GM18868 (cell line): ENCODE results near the gene ADAMTS3.

ENCODE experiments used
- ATAC-seq: cut with Tn5 transposase; IDR thresholded peaks from one replicate; pipeline ENCODE4 v1.9.1; 2021; ENCODE audit warnings: mild to moderate bottlenecking, moderate library complexity; ENCODE audit not compliant: unreplicated experiment

Gene ADAMTS3

GRCh38 chr4:72422416-72422815 is 146.6 kb downstream of the ADAMTS3 start:
- no peak for ATAC-seq

- no peak for ATAC-seq
Measured at GRCh38 chr4:72418458-72418857, 150.6 kb downstream of the ADAMTS3 start.

DNA sequence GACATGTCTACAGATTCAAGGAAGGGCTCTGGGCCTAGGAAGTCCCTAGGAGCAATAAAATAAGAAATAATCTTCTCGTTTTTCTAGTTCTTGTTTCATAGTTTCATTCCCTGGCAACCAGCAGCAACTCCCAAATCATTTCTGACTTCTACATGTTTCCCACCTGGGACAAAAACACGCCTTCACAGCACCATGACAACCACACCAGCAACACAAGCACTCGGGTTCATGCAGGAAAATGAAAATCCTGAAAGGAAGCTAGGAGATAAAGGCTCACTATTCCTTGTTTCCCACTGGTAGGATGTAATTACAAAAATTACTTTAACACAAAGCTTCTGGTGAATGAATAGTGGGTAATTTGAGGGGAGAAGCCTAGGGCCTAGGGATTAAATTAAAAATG is 158.9 kb downstream of the ADAMTS3 start:
- ATAC-seq: no peak

DNA sequence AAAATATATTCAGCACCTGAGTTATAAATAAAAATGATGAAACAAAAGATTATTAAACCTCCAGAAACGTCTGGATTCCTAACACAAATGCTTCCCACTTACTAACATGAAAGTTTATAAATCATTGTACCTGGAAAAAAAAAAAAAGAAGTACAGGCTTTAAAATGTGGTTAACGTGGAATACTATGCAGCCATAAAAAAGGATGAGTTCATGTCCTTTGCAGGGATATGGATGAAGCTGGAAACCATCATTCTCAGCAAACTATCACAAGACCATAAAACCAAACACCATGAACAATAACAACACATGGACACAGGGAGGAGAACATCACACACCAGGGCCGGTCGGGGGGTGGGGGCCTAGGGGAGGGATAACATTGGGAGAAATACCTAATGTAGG is 160.5 kb downstream of the ADAMTS3 start:
- ATAC-seq: no peak

GRCh38 chr4:72405417-72405816 is 163.6 kb downstream of the ADAMTS3 start:
- no peak for ATAC-seq

DNA sequence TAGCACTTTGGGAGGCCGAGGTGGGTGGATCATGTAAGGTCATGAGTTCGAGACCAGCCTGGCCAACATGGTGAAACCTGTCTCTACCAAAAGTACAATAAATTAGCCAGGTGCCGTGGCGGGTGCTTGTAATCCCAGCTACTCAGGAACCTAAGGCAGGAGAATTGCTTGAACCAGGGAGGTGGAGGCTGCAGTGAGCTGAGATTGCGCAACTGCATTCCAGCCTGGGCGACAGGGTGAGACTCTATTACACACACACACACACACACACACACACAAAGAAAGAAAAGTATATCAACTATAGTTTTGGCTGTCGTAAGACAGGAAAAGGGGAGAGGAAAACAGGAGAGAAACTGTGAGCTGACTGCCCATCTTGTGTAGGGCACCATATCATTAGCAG is 171.7 kb downstream of the ADAMTS3 start:
- no peak for ATAC-seq

GRCh38 chr4:72394012-72394663 is 174.9 kb downstream of the ADAMTS3 start:
- no peak for ATAC-seq

GRCh38 chr4:72391281-72391680 is 177.7 kb downstream of the ADAMTS3 start:
- no peak for ATAC-seq

DNA sequence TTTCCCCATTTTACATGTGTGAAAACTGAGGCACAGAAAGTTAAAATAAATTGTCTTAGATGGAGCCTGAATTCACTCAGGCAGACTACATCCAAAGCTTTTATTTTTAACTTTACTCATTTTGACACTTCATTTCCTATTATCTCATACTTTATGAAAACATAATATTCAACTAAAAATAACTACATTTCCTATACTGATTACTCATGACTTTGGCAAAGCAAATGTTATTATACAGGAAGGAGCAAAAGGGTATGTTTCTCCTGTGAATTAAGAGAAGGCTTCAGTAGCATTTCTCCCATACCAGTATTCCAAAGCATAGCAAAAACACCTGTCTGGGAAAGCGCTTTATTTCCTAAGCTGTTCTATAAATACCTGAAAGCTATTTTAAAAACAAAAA is 178.6 kb downstream of the ADAMTS3 start:
- ATAC-seq: no peak

DNA sequence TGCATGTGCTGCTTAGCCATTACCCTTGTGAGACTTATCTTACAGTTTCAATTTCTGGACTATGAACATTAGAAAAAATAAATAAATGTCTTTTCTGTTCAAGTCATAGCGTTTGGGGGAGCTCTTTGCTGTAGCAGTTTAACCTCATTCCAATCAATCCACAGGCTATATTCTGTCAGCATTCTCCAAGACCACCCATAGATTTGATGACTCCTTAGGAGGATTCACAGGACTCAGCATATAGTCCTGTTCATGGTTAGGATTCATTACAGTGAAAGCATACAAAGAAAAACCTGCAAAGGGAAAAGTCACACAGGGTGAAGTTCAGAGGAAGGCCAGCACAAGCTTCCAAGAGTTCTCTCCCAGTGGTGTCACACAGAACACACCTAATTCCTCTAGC is 180.5 kb downstream of the ADAMTS3 start:
- ATAC-seq: no peak

- no peak for ATAC-seq
Measured at GRCh38 chr4:72387959-72388358, 181.1 kb downstream of the ADAMTS3 start.

DNA sequence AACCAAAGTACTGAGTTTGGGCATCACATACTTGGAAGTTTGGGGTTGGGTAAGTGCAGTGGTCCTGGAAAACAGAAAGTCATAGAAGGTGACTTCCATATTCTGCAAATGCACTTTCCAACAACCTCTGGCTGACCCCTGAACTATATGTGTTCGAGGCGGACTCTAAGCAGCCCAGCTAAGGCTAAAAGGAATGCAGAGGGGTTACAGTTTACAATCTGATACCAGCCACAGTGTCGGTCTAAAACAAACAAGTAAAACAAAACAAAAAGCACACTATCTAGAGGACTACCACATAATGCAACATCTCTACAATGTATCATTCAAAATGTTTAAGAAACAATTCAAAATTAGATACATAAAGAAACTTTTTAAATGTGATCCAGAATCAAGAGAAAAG is 185.6 kb downstream of the ADAMTS3 start:
- no peak for ATAC-seq

DNA sequence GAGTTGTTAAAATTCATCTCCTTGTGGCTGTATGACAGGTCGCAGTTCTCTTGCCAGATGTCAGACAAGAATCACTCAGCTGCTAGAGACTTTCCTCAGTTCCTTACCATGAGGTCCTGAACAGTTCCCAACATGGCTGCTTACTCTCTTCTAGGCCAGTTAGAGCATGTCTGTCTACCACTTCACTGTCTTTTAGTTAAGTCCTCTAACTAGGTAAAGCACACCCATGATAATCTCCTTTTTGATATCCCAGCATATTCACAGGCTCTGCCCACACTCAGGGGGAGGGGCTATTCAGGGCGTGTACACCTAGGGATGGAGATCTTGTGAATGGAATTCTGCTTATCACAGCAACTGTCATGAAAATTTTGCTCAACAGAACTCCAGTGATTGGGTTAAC is 190.1 kb downstream of the ADAMTS3 start:
- no peak for ATAC-seq

- no peak for ATAC-seq
Measured at GRCh38 chr4:72377491-72378194, 191.4 kb downstream of the ADAMTS3 start.

DNA sequence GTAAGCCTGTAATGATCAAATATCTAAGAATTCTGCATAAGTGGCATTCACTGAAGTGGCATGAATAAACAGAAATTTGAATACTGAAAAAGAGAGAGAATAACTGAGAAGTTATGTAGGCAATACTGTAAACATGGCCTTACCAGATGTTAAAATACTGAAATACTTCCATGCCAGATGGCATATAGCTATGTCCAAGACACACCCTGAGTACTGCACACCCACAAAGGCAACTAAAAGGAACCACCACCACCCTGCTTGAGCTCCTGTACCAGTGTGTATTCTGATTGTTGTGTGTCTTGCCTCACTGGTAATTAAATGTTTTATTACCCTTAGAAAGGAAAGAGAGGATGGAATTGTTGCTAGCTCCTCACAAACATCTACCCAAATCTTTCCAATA is 192.1 kb downstream of the ADAMTS3 start:
- no peak for ATAC-seq

GRCh38 chr4:72375073-72375736 is 193.8 kb downstream of the ADAMTS3 start:
- ATAC-seq: no peak

DNA sequence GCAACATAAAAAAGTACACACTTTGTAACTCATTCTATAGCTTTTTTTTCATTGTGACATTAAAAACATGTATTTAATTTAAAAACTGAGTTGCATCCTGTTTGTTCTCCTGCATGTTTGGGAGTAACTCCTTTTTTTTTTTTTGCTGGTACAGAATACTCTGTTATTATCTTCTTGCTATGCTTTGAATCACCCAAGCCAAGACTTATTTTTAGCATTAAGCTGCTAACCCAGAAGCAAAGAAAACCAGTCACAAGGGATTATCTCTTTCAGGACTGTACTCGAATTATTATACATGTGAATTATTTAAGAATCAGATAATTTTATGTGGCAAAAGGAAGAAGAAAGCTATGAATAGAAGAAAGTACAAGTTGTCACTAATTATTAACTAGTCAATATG is 194.9 kb downstream of the ADAMTS3 start:
- no peak for ATAC-seq

GRCh38 chr4:72366601-72367000 is 202.4 kb downstream of the ADAMTS3 start:
- ATAC-seq: no peak

DNA sequence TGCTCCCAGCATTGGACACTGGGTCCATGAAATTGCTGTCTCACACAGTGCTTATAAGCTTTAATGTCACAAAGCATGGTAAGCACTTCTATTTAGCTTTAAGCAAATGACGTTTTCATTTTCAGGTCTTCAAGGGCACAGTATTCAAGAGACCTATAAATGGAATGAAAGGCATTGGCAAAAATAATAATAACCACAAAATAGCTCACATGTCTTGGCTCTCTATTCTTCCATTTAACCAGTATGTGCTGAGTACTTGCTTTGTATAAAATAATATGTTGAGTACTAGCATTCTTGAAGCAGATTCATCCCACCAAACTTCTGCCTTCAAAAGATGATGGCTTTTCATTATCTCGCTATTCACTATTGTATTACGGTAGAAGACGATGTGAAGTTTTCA is 203.0 kb downstream of the ADAMTS3 start:
- no peak for ATAC-seq

- ATAC-seq: no peak
Measured at GRCh38 chr4:72365016-72365415, 204.0 kb downstream of the ADAMTS3 start.

DNA sequence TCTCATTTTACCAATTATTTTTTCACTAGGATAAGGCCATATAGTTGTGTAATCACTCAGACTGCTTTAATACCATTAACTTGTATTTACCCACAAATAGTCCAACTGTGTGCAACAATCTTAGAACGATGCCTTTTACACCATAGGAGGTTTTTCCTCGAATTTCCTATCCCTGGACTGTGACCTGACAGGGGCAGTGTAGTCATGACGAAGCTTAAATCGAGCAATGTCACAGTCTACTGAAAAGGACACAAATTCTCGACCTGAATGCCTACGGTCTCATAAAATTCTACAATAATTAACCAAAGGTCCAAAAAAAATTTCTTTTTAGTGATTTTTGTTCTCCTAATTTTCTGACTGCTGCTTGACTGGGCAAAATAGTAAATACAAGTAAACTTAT is 208.9 kb downstream of the ADAMTS3 start:
- ATAC-seq: no peak

GRCh38 chr4:72358483-72358882 is 210.5 kb downstream of the ADAMTS3 start:
- ATAC-seq: no peak
